ENCODE results near the gene DNMT3L.

DNMT3L gene

GRCh38 chr21:44289381-44290010 is 27.8 kb upstream of the DNMT3L start:
- no peak for DNase-seq (ENCODE audit: extremely low read depth, insufficient read length)
- no peak for TF ChIP-seq CTCF (IDR thresholded peaks at IDR 0.05; ENCODE audit: insufficient read depth, low read length, poor library complexity, severe bottlenecking)
- H3K4me3 ChIP-seq (replicated peaks; ENCODE audit: low read depth, low read length), result no peak overlapping the region
- H3K36me3 ChIP-seq (ENCODE audit: control insufficient read depth, insufficient read depth, low read length), result no peaks in the 10 kb centered on the region
- H3K27me3 ChIP-seq (replicated peaks; ENCODE audit: control insufficient read depth, insufficient read depth, low read length), result no peaks in the 10 kb centered on the region

- no peak for TF ChIP-seq CTCF (IDR thresholded peaks at IDR 0.05; ENCODE audit: insufficient read depth, low read length, poor library complexity, severe bottlenecking)
- no peaks in the 10 kb centered on the region for H3K27me3 ChIP-seq (replicated peaks; ENCODE audit: control insufficient read depth, insufficient read depth, low read length)
- peak; percentile 9 for DNase-seq (ENCODE audit: extremely low read depth, insufficient read length)
- no peak overlapping the region for H3K4me3 ChIP-seq (replicated peaks; ENCODE audit: low read depth, low read length)
- no peaks in the 10 kb centered on the region for H3K36me3 ChIP-seq (ENCODE audit: control insufficient read depth, insufficient read depth, low read length)
Observed at GRCh38 chr21:44288251-44289110, 26.8 kb upstream of the DNMT3L start.

DNA sequence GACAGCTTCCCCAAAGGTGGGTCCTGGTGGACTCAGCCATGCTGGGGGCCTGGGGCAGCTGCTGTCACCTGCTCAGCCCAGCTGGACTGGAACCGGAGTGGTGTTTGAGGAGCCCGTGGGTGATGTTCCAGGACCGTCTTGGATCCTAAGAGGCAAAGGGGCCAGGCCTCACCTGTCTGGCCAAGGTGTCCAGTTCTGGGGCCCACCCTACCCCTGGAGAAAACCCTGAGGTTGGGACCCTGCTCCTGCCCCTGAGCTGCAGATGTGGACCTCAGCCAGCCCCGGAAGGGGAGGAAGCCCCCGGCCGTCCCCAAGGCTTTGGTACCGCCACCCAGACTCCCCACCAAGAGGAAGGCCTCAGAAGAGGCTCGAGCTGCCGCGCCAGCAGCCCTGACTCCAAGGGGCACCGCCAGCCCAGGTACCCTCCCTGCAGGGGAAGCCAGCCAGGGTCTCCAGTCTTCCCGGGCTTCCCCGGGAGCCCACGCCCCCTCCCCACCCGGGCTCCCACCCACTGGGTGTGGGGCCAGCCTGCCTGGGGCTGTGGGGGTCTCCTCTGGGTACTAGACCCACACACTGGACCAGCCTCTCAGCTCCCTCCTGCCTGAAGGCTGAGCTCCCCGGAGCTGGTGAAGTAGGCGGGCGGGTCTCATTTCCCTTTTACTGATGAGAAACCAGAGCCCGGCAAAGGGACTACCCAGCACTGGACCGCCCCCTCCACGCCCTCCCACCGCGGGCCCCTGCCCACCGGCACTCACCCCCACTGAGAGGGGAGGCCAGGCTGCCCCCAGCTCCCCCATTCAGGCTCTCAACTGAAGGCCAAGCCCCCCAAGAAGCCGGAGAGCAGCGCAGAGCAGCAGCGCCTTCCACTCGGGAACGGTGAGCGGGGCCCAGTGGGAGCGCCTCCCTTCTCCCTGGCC is 25.3 kb upstream of the DNMT3L start:
- Histone ChIP-seq H3K36me3 (ENCODE audit: control insufficient read depth, insufficient read depth, low read length) (no peaks in the 10 kb centered on the region), H3K27me3 (replicated peaks; ENCODE audit: control insufficient read depth, insufficient read depth, low read length) (no peaks in the 10 kb centered on the region), H3K4me3 (replicated peaks; ENCODE audit: low read depth, low read length) (no peak overlapping the region)
- peak; percentile 3 for DNase-seq (ENCODE audit: extremely low read depth, insufficient read length)
- TF ChIP-seq CTCF (IDR thresholded peaks at IDR 0.05; ENCODE audit: insufficient read depth, low read length, poor library complexity, severe bottlenecking), result no peak

- Histone ChIP-seq H3K27me3 (replicated peaks; ENCODE audit: control insufficient read depth, insufficient read depth, low read length) (no peaks in the 10 kb centered on the region), H3K36me3 (ENCODE audit: control insufficient read depth, insufficient read depth, low read length) (no peaks in the 10 kb centered on the region), H3K4me3 (replicated peaks; ENCODE audit: low read depth, low read length) (no peak overlapping the region)
- no peak for TF ChIP-seq CTCF (IDR thresholded peaks at IDR 0.05; ENCODE audit: insufficient read depth, low read length, poor library complexity, severe bottlenecking)
- no peak for DNase-seq (ENCODE audit: extremely low read depth, insufficient read length)
Observed at GRCh38 chr21:44286086-44286715, 24.5 kb upstream of the DNMT3L start.

Data from GM06990 (cell line).